OCI-LY3 (cell line): ENCODE data around the gene COBL.

Experiments
- CTCF ChIP-seq: fragments of 200-600, 300-600 bp; sonication (generic); IDR thresholded peaks from 2 replicates; pipeline ENCODE4 v1.5.1; 2014; ENCODE audit warnings: antibody characterized with exemption, low read length, low read depth
- EZH2phosphoT487 ChIP-seq: fragments of 200-600 bp; shearing (Covaris generic); IDR thresholded peaks from 2 replicates; pipeline ENCODE4 v1.6.1; 2018; ENCODE audit warnings: antibody characterized with exemption, mixed run types, low read depth

- TF ChIP-seq CTCF (no peak), EZH2phosphoT487 (no peak)
Measured at GRCh38 chr7:51223505-51223904, 93.1 kb downstream of the COBL start.
